HEK293T (cell line): ENCODE measurements around the gene RYR3.

Experiments
- CTCF ChIA-PET: fragments of 350-600 bp; formaldehyde crosslinking; extraction: SDS; loops from one replicate; lab custom pipeline; 2021; ENCODE audit warnings: antibody characterized with exemption, inconsistent platforms; lab: Yijun Ruan, JAX
- POLR2A ChIA-PET: fragments of 350-600 bp; formaldehyde crosslinking; extraction: SDS; loops from one replicate; lab custom pipeline; 2020; ENCODE audit warnings: antibody characterized with exemption, inconsistent platforms; lab: Yijun Ruan, JAX
- DNase-seq: peaks from one replicate; pipeline ENCODE4 v3.0.0; 2012; ENCODE audit warnings: mixed read lengths; ENCODE audit errors: extremely low spot score
- ARNT ChIP-seq: fragments of 450-650 bp; IDR thresholded peaks from 2 replicates; pipeline ENCODE4 v1.6.1; 2017; ENCODE audit warnings: mild to moderate bottlenecking
- BHLHE40 ChIP-seq: fragments of 450-650 bp; IDR thresholded peaks from 2 replicates; pipeline ENCODE4 v1.6.1; 2016; ENCODE audit warnings: mild to moderate bottlenecking, moderate library complexity, borderline replicate concordance
- CTBP1 ChIP-seq: fragments of 450-650 bp; IDR thresholded peaks from 2 replicates; pipeline ENCODE4 v1.6.1; 2016; ENCODE audit warnings: borderline replicate concordance
- ELF4 ChIP-seq: fragments of 450-650 bp; IDR thresholded peaks from 2 replicates; pipeline ENCODE4 v1.6.1; 2017; ENCODE audit warnings: antibody characterized with exemption
- FOXA1 ChIP-seq: fragments of 450-650 bp; IDR thresholded peaks from 2 replicates; pipeline ENCODE4 v1.6.1; 2016; ENCODE audit warnings: mild to moderate bottlenecking
- FOXK2 ChIP-seq: fragments of 450-650 bp; IDR thresholded peaks from 2 replicates; pipeline ENCODE4 v1.6.1; 2016; ENCODE audit warnings: mild to moderate bottlenecking
- FOXM1 ChIP-seq: fragments of 450-650 bp; IDR thresholded peaks from 2 replicates; pipeline ENCODE4 v1.6.1; 2017; ENCODE audit warnings: mild to moderate bottlenecking, borderline replicate concordance
- HDGF ChIP-seq: fragments of 450-650 bp; IDR thresholded peaks from 2 replicates; pipeline ENCODE4 v1.6.1; 2017; ENCODE audit warnings: antibody characterized with exemption, borderline replicate concordance
- L3MBTL2 ChIP-seq: fragments of 450-650 bp; conservative IDR thresholded peaks from 2 replicates; pipeline ENCODE4 v1.6.1; 2016; ENCODE audit warnings: mild to moderate bottlenecking
- LEF1 ChIP-seq: fragments of 450-650 bp; IDR thresholded peaks from 2 replicates; pipeline ENCODE4 v1.6.1; 2017; ENCODE audit warnings: mild to moderate bottlenecking, borderline replicate concordance
- NFRKB ChIP-seq: fragments of 450-650 bp; IDR thresholded peaks from 2 replicates; pipeline ENCODE4 v1.6.1; 2016; ENCODE audit warnings: mild to moderate bottlenecking, moderate library complexity
- SP1 ChIP-seq: fragments of 450-650 bp; IDR thresholded peaks from 2 replicates; pipeline ENCODE4 v1.6.1; 2017
- SUZ12 ChIP-seq: fragments of 450-650 bp; IDR thresholded peaks from 2 replicates; pipeline ENCODE4 v1.6.1; 2016; ENCODE audit warnings: mild to moderate bottlenecking
- TARDBP ChIP-seq: fragments of 450-650 bp; IDR thresholded peaks from 2 replicates; pipeline ENCODE4 v1.6.1; 2016
- ZNF384 ChIP-seq: fragments of 450-650 bp; IDR thresholded peaks from 2 replicates; pipeline ENCODE4 v1.6.1; 2016
- TF ChIP-seq, protein P1 (sequence below): fragments of 450-650 bp; IDR thresholded peaks from 2 replicates; pipeline ENCODE4 v1.6.1; 2016

The RYR3 gene

DNA sequence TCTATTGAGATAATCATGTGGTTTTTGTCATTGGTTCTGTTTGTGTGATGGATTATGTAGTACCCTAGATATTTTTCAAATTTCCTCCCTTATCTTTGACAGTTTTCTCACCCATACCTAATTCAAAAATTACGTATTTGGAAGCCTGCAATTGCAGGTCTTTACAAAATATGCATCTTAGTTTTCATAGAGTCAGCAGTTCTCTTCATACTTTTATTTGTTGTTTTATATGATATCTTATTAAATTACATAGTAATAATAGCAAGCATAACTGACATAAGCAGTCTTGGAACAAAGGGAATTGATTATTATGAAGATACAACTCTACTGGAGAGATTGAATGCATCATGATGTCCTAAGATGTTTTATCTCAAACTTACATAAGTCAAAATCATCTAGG lies 442.2 kb downstream of the RYR3 start:
- TF ChIP-seq, protein P1, sequence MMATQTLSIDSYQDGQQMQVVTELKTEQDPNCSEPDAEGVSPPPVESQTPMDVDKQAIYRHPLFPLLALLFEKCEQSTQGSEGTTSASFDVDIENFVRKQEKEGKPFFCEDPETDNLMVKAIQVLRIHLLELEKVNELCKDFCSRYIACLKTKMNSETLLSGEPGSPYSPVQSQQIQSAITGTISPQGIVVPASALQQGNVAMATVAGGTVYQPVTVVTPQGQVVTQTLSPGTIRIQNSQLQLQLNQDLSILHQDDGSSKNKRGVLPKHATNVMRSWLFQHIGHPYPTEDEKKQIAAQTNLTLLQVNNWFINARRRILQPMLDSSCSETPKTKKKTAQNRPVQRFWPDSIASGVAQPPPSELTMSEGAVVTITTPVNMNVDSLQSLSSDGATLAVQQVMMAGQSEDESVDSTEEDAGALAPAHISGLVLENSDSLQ = no peak
- TF ChIP-seq SUZ12 (no peak), ZNF384 (no peak), FOXK2 (no peak), CTBP1 (no peak), ARNT (no peak), ELF4 (no peak)
- POLR2A ChIA-PET = no interaction called here
- no peak for DNase-seq
- CTCF ChIA-PET = no interaction called here

DNA sequence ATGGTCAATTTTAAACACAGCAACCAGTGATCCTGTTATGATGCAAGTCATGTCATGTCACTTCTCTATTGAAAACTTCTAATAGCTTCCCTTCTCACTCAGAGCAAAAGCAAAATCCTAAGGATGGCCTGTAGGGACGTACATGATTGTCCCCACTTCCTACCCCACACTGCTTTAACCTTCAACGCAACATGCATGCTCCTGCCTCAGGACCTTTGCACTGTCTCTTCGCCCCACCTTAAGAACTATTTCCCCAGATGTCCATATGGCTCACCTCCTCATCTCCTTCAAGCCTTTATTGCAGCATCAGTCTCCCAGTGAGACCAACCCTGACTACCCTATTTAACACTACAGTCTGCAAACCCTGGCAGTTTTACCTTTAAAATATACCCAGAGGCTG lies 443.5 kb downstream of the RYR3 start:
- CTCF ChIA-PET = interaction anchor here (0.7 kb wide), 1 partner anchor 12 kb away, joined by 3 read pairs; no protein-coding TSS in a partner anchor
- no peak for DNase-seq
- TF ChIP-seq FOXK2 (no peak), FOXA1 (no peak), CTBP1 (no peak), TARDBP (no peak), FOXM1 (no peak), SUZ12 (no peak), ELF4 (no peak), NFRKB (no peak), HDGF (no peak), BHLHE40 (no peak)
- POLR2A ChIA-PET = no interaction called here

DNA sequence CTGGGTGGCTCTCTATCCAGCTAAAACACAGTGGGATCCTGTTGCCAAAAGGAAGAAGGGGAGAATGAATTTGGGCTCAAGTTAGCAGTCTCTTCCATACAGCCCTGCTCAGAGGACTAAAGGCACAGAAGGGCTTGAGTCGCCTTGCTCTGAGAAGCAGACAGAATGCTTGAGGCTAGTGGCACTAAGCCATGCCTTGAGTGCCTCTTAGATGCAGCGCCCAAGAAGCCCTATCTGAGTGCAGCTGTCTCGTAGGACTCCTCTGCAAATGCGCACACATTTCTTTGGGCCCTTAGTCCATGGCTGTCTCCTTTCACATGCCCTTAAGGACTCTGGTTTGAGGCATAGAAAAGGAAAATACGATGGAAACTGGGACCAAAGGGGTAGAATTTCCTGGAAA lies 446.2 kb downstream of the RYR3 start:
- CTCF ChIA-PET = no interaction called here
- POLR2A ChIA-PET = no interaction called here
- no peak for DNase-seq
- no peak for TF ChIP-seq SUZ12
- TF ChIP-seq ARNT = no peak
- no peak for TF ChIP-seq LEF1
- TF ChIP-seq CTBP1 = no peak
- no peak for TF ChIP-seq TARDBP
- no peak for TF ChIP-seq ZNF384

DNA sequence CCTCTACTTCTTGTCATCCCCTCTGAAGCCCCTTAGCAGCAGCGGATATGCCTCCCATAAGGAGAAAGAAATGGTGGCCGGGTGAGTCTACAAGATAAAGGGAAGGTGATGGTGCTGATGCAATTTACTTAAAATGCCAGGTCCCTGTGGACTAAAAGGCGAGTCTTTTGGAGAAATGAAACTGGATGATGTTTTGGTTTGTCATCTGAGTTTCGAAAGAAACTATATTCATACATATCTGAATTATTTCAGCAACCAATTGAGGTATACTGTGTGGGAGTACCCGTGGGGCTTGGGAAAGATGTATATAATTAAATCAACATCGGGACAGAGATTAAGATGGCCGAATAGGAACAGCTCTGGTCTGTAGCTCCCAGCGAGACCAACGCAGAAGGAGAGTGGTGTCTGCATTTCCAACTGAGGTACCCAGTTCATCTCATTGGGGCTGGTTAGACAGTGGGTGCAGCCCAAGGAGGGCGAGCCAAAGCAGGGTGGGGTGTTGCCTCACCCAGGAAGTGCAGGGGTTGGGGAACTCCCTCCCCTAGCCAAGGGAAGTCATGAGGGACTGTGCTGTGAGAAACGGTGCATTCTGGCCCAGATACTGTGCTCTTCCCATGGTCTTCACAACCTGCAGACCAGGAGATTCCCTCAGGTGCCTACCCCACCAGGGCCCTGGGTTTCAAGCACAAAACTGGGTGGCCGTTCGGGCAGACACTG lies 446.9 kb downstream of the RYR3 start:
- POLR2A ChIA-PET = no interaction called here
- DNase-seq = no peak

DNA sequence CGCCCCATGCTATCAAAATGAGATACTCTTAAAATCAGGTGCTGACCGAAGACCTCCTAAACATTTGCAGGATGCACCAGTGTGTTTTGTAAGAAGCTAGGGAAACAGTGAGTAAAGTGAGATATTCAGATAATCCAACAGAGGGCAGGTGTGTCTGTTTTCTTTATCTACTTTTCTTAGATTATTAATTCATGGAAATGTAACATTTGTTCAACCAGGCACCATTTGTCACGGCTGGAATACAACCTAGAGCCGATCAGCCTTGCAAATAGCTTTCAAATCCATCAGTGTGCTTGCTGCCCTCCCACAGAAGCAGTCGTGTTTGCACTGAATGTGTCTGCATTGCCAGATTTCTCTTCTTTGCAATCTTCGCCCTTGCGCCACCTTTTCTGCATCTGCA lies 455.6 kb downstream of the RYR3 start:
- no peak for DNase-seq
- no peak for TF ChIP-seq FOXK2
- TF ChIP-seq TARDBP = no peak
- CTCF ChIA-PET = interaction anchor here (0.5 to 0.6 kb wide), 2 partner anchors 62 to 93 kb away, joined by 3 to 5 read pairs; no protein-coding TSS in a partner anchor
- POLR2A ChIA-PET = no interaction called here

More for the DNA sequence above, 446.9 kb downstream of the RYR3 start:
- CTCF ChIA-PET = no interaction called here
- no peak for TF ChIP-seq L3MBTL2
- no peak for TF ChIP-seq LEF1
- TF ChIP-seq SP1 = no peak
- no peak for TF ChIP-seq CTBP1
- no peak for TF ChIP-seq NFRKB
- no peak for TF ChIP-seq ARNT
- TF ChIP-seq FOXK2 = no peak
- TF ChIP-seq FOXA1 = no peak
- TF ChIP-seq HDGF = no peak
- no peak for TF ChIP-seq ELF4
- TF ChIP-seq BHLHE40 = no peak
- TF ChIP-seq ZNF384 = no peak
- no peak for TF ChIP-seq TARDBP
- no peak for TF ChIP-seq SUZ12
- TF ChIP-seq FOXM1 = no peak
- TF ChIP-seq, protein P1 = no peak

GRCh38 chr15:33768670-33769190 lies 458.0 kb downstream of the RYR3 start:
- POLR2A ChIA-PET = no interaction called here
- no peak for DNase-seq
- CTCF ChIA-PET = no interaction called here
- no peak for TF ChIP-seq TARDBP
- no peak for TF ChIP-seq SUZ12
- no peak for TF ChIP-seq BHLHE40
- TF ChIP-seq ZNF384 = no peak
- no peak for TF ChIP-seq ELF4
- no peak for TF ChIP-seq FOXA1
- TF ChIP-seq FOXM1 = no peak
- TF ChIP-seq, protein P1 = no peak
- TF ChIP-seq ARNT = no peak
- no peak for TF ChIP-seq SP1
- TF ChIP-seq NFRKB = no peak
- TF ChIP-seq LEF1 = no peak
- no peak for TF ChIP-seq CTBP1
- TF ChIP-seq FOXK2 = no peak
- no peak for TF ChIP-seq L3MBTL2
- no peak for TF ChIP-seq HDGF
